H1 (cell line): Measurements from ENCODE around the gene OSGEPL1.

Source experiments
- ATF3 ChIP-seq: IDR thresholded peaks from 2 replicates; pipeline ENCODE4 v1.6.1; 2011; ENCODE audit warnings: low read depth, mild to moderate bottlenecking, low read length; ENCODE audit not compliant: insufficient read depth
- CREB1 ChIP-seq: IDR thresholded peaks from 2 replicates; pipeline ENCODE4 v1.6.1; 2012; ENCODE audit warnings: inconsistent platforms
- CTCF ChIP-seq, 3 experiments: IDR thresholded peaks; 1 replicate in 2 of 3; 2 replicates in 1 of 3; pipeline versions ENCODE4 v1.5.1 to v1.6.1; 2011; ENCODE audit warnings: low read length in 3 of 3, mild to moderate bottlenecking in 3 of 3, inconsistent platforms in 2 of 3, low read depth in 1 of 3, moderate library complexity in 1 of 3; ENCODE audit not compliant: insufficient read depth in 1 of 3; ENCODE audit errors: control extremely low read depth in 1 of 3
- EP300 ChIP-seq, 2 experiments: IDR thresholded peaks; 1 replicate in 1 of 2; 2 replicates in 1 of 2; pipeline ENCODE4 v1.6.1; 2011 to 2012; ENCODE audit warnings: low read depth in 2 of 2, low read length in 2 of 2, mild to moderate bottlenecking in 2 of 2, borderline replicate concordance in 1 of 2, inconsistent platforms in 1 of 2, moderate library complexity in 1 of 2
- GTF2F1 ChIP-seq: IDR thresholded peaks from 2 replicates; pipeline ENCODE4 v1.6.1; 2012; ENCODE audit warnings: low read depth, low read length, improper control_type of control experiment, borderline replicate concordance
- JUND ChIP-seq: IDR thresholded peaks from 2 replicates; pipeline ENCODE4 v1.6.1; 2011; ENCODE audit warnings: mild to moderate bottlenecking, improper control_type of control experiment, low read length
- POLR2A ChIP-seq, 2 experiments: IDR thresholded peaks; 1 replicate in 1 of 2; 2 replicates in 1 of 2; pipeline ENCODE4 v1.6.1; 2011; ENCODE audit warnings: low read depth in 2 of 2, low read length in 2 of 2, mild to moderate bottlenecking in 2 of 2; ENCODE audit errors: control extremely low read depth in 1 of 2
- POU5F1 ChIP-seq: IDR thresholded peaks from 2 replicates; pipeline ENCODE4 v1.6.1; 2011; ENCODE audit warnings: low read depth, mild to moderate bottlenecking, low read length, moderate library complexity
- TF ChIP-seq, protein P1 (sequence below): fragments of 300-600 bp; sonication (generic); IDR thresholded peaks from 2 replicates; pipeline ENCODE4 v1.7.1; 2012; ENCODE audit warnings: low read length, moderate library complexity, mild to moderate bottlenecking, inconsistent platforms; ENCODE audit not compliant: insufficient replicate concordance

DNA sequence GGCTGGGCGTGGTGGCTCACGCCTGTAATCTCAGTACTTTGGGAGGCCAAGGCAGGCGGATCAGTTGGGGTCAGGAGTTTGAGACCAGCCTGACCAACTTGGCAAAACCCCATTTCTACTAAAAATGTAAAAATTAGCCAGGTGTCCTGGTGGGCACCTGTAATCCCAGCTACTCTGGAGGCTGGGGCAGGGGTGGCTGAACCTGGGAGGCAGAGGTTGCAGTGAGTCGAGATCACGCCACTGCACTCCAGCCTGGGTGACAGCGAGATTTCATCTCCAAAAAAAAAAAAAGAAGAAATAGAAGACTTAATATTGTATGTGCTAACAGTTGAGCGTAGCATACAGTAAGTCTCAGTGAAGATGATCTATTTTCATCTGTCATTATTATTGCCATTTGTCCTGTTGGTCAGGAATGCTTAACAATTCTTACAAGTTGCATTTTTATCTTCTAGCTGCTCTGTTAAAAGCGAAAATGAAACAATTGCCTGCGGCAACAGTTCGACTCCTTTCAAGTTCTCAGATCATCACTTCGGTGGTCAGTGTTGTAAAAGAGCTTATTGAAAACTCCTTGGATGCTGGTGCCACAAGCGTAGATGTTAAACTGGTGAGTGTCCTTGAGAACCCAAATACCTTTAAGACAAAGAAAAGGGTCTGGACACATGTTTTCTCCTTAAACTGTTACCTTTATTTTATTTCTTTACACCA, 28.9 kb upstream of the OSGEPL1 start:
- TF ChIP-seq, protein P1, sequence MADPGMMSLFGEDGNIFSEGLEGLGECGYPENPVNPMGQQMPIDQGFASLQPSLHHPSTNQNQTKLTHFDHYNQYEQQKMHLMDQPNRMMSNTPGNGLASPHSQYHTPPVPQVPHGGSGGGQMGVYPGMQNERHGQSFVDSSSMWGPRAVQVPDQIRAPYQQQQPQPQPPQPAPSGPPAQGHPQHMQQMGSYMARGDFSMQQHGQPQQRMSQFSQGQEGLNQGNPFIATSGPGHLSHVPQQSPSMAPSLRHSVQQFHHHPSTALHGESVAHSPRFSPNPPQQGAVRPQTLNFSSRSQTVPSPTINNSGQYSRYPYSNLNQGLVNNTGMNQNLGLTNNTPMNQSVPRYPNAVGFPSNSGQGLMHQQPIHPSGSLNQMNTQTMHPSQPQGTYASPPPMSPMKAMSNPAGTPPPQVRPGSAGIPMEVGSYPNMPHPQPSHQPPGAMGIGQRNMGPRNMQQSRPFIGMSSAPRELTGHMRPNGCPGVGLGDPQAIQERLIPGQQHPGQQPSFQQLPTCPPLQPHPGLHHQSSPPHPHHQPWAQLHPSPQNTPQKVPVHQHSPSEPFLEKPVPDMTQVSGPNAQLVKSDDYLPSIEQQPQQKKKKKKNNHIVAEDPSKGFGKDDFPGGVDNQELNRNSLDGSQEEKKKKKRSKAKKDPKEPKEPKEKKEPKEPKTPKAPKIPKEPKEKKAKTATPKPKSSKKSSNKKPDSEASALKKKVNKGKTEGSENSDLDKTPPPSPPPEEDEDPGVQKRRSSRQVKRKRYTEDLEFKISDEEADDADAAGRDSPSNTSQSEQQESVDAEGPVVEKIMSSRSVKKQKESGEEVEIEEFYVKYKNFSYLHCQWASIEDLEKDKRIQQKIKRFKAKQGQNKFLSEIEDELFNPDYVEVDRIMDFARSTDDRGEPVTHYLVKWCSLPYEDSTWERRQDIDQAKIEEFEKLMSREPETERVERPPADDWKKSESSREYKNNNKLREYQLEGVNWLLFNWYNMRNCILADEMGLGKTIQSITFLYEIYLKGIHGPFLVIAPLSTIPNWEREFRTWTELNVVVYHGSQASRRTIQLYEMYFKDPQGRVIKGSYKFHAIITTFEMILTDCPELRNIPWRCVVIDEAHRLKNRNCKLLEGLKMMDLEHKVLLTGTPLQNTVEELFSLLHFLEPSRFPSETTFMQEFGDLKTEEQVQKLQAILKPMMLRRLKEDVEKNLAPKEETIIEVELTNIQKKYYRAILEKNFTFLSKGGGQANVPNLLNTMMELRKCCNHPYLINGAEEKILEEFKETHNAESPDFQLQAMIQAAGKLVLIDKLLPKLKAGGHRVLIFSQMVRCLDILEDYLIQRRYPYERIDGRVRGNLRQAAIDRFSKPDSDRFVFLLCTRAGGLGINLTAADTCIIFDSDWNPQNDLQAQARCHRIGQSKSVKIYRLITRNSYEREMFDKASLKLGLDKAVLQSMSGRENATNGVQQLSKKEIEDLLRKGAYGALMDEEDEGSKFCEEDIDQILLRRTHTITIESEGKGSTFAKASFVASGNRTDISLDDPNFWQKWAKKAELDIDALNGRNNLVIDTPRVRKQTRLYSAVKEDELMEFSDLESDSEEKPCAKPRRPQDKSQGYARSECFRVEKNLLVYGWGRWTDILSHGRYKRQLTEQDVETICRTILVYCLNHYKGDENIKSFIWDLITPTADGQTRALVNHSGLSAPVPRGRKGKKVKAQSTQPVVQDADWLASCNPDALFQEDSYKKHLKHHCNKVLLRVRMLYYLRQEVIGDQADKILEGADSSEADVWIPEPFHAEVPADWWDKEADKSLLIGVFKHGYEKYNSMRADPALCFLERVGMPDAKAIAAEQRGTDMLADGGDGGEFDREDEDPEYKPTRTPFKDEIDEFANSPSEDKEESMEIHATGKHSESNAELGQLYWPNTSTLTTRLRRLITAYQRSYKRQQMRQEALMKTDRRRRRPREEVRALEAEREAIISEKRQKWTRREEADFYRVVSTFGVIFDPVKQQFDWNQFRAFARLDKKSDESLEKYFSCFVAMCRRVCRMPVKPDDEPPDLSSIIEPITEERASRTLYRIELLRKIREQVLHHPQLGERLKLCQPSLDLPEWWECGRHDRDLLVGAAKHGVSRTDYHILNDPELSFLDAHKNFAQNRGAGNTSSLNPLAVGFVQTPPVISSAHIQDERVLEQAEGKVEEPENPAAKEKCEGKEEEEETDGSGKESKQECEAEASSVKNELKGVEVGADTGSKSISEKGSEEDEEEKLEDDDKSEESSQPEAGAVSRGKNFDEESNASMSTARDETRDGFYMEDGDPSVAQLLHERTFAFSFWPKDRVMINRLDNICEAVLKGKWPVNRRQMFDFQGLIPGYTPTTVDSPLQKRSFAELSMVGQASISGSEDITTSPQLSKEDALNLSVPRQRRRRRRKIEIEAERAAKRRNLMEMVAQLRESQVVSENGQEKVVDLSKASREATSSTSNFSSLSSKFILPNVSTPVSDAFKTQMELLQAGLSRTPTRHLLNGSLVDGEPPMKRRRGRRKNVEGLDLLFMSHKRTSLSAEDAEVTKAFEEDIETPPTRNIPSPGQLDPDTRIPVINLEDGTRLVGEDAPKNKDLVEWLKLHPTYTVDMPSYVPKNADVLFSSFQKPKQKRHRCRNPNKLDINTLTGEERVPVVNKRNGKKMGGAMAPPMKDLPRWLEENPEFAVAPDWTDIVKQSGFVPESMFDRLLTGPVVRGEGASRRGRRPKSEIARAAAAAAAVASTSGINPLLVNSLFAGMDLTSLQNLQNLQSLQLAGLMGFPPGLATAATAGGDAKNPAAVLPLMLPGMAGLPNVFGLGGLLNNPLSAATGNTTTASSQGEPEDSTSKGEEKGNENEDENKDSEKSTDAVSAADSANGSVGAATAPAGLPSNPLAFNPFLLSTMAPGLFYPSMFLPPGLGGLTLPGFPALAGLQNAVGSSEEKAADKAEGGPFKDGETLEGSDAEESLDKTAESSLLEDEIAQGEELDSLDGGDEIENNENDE, result no peak
- TF ChIP-seq POLR2A (IDR thresholded peaks at IDR 0.05; ENCODE audit: control extremely low read depth in 1 of 2, low read depth in 2 of 2, low read length in 2 of 2) (no peak), POU5F1 (no peak), CTCF (IDR thresholded peaks at IDR 0.05; ENCODE audit: control extremely low read depth in 1 of 3, insufficient read depth in 1 of 3, low read depth in 1 of 3, low read length in 3 of 3) (no peak), ATF3 (no peak), EP300 (IDR thresholded peaks at IDR 0.05; ENCODE audit: borderline replicate concordance in 1 of 2, low read depth in 2 of 2, low read length in 2 of 2) (no peak), CREB1 (no peak), GTF2F1 (no peak), JUND (no peak)
